Central memory CD8-positive, alpha-beta T cell (primary cell): ENCODE data around the gene INPP5B.
"Not testable (repeated sequence)": the region's sequence is repeated elsewhere in the genome, so short reads cannot be mapped to it uniquely, and the experiment has no call there.

Experiments used
- ATAC-seq: fragments of 150-1000 bp; cut with Tn5 transposase; replicated peaks from 2 replicates; pipeline ENCODE4 v1.10.0; 2022; ENCODE audit warnings: mild to moderate bottlenecking, moderate FRiP score, moderate number of reproducible peaks; ENCODE audit not compliant: poor library complexity, severe bottlenecking; ENCODE audit errors: extremely low read depth
- DNase-seq, 2 donors: peaks; one replicate each; pipeline ENCODE4 v3.0.0; 2021; ENCODE audit warnings: low spot score in 2 of 2
- H3K27ac Mint-ChIP-seq: one replicate; pipeline ENCODE4 v1.8.0; 2022; ENCODE audit warnings: low read depth, mild to moderate bottlenecking, moderate library complexity, mixed read lengths
- H3K27me3 Mint-ChIP-seq: one replicate; pipeline ENCODE4 v1.8.0; 2022; ENCODE audit warnings: mixed read lengths
- H3K36me3 Mint-ChIP-seq: one replicate; pipeline ENCODE4 v1.8.0; 2022; ENCODE audit warnings: mild to moderate bottlenecking, moderate library complexity, mixed read lengths; ENCODE audit not compliant: insufficient read depth
- H3K4me1 Mint-ChIP-seq: one replicate; pipeline ENCODE4 v1.8.0; 2022; ENCODE audit warnings: mixed read lengths
- H3K4me3 Mint-ChIP-seq: one replicate; pipeline ENCODE4 v1.8.0; 2022; ENCODE audit warnings: mild to moderate bottlenecking, moderate library complexity, mixed read lengths
- H3K9me3 Mint-ChIP-seq: one replicate; pipeline ENCODE4 v1.8.0; 2022; ENCODE audit warnings: mixed read lengths

Gene INPP5B

GRCh38 chr1:37922767-37923550, 23.9 kb downstream of the INPP5B start:
- Mint-ChIP-seq H3K4me3 (no peak overlapping the region), H3K9me3 (no peaks in the 10 kb centered on the region), H3K27ac (peak overlapping the region; percentile 6), H3K36me3 (peaks cover 5% of the 10 kb centered on the region), H3K27me3 (no peaks in the 10 kb centered on the region), H3K4me1 (peaks cover 46% of the 10 kb centered on the region)
- ATAC-seq (no peak), DNase-seq (no peak)

- H3K27me3 Mint-ChIP-seq, result no peaks in the 10 kb centered on the region
- peaks cover 3% of the 10 kb centered on the region for H3K36me3 Mint-ChIP-seq
- H3K9me3 Mint-ChIP-seq, result no peaks in the 10 kb centered on the region
- ATAC-seq (no peak), DNase-seq (no peak)
- no peak overlapping the region for H3K4me3 Mint-ChIP-seq
- H3K4me1 Mint-ChIP-seq, result peaks cover 28% of the 10 kb centered on the region
- no peak overlapping the region for H3K27ac Mint-ChIP-seq
These were observed 27.6 kb downstream of the INPP5B start for GRCh38 chr1:37919277-37919676.

GRCh38 chr1:37915476-37916093, 31.3 kb downstream of the INPP5B start:
- no peak overlapping the region for H3K4me3 Mint-ChIP-seq

GRCh38 chr1:37914719-37915475, 32.0 kb downstream of the INPP5B start:
- H3K27me3 Mint-ChIP-seq, result no peaks in the 10 kb centered on the region
- no peaks in the 10 kb centered on the region for H3K9me3 Mint-ChIP-seq
- no peak for ATAC-seq
- H3K36me3 Mint-ChIP-seq, result peaks cover 2% of the 10 kb centered on the region
- no peak for DNase-seq
- H3K4me1 Mint-ChIP-seq, result peaks cover 15% of the 10 kb centered on the region
- no peak overlapping the region for H3K27ac Mint-ChIP-seq
- no peak overlapping the region for H3K4me3 Mint-ChIP-seq

More at GRCh38 chr1:37915476-37916093, 31.3 kb downstream of the INPP5B start:
- Mint-ChIP-seq H3K27me3 (no peaks in the 10 kb centered on the region), H3K9me3 (no peaks in the 10 kb centered on the region), H3K4me1 (peaks cover 15% of the 10 kb centered on the region), H3K36me3 (peaks cover 2% of the 10 kb centered on the region), H3K27ac (no peak overlapping the region)
- no peak for ATAC-seq
- no peak for DNase-seq

- DNase-seq, ATAC-seq, H3K36me3 Mint-ChIP-seq, H3K27me3 Mint-ChIP-seq, H3K4me3 Mint-ChIP-seq, H3K27ac Mint-ChIP-seq, H3K9me3 Mint-ChIP-seq: not testable (repeated sequence)
- peaks cover 20% of the 10 kb centered on the region for H3K4me1 Mint-ChIP-seq
These were observed 35.4 kb downstream of the INPP5B start for GRCh38 chr1:37911478-37911877.

- H3K4me3 Mint-ChIP-seq, DNase-seq: not testable (repeated sequence)
These were observed 36.0 kb downstream of the INPP5B start for GRCh38 chr1:37910886-37911285.

GRCh38 chr1:37908531-37908930, 38.3 kb downstream of the INPP5B start:
- ATAC-seq, result not testable (repeated sequence)
- peaks cover 20% of the 10 kb centered on the region for H3K4me1 Mint-ChIP-seq

More at GRCh38 chr1:37910886-37911285, 36.0 kb downstream of the INPP5B start:
- peaks cover 20% of the 10 kb centered on the region for H3K4me1 Mint-ChIP-seq
- not testable (repeated sequence) for H3K36me3 Mint-ChIP-seq, H3K27me3 Mint-ChIP-seq, H3K27ac Mint-ChIP-seq, H3K9me3 Mint-ChIP-seq, ATAC-seq

GRCh38 chr1:37907416-37908125, 39.3 kb downstream of the INPP5B start:
- not testable (repeated sequence) for H3K9me3 Mint-ChIP-seq, ATAC-seq, H3K27ac Mint-ChIP-seq, DNase-seq, H3K27me3 Mint-ChIP-seq, H3K36me3 Mint-ChIP-seq, H3K4me3 Mint-ChIP-seq
- H3K4me1 Mint-ChIP-seq, result peaks cover 20% of the 10 kb centered on the region

More at GRCh38 chr1:37908531-37908930, 38.3 kb downstream of the INPP5B start:
- DNase-seq, H3K9me3 Mint-ChIP-seq, H3K27ac Mint-ChIP-seq, H3K27me3 Mint-ChIP-seq, H3K36me3 Mint-ChIP-seq, H3K4me3 Mint-ChIP-seq: not testable (repeated sequence)

- H3K36me3 Mint-ChIP-seq, H3K9me3 Mint-ChIP-seq, H3K27ac Mint-ChIP-seq, ATAC-seq, DNase-seq, H3K4me3 Mint-ChIP-seq, H3K27me3 Mint-ChIP-seq: not testable (repeated sequence)
- H3K4me1 Mint-ChIP-seq, result peaks cover 29% of the 10 kb centered on the region
These were observed 40.3 kb downstream of the INPP5B start for GRCh38 chr1:37906591-37906990.

- Mint-ChIP-seq H3K27ac (no peak overlapping the region), H3K4me3 (no peak overlapping the region), H3K36me3 (peaks cover 8% of the 10 kb centered on the region), H3K4me1 (peaks cover 35% of the 10 kb centered on the region), H3K9me3 (peaks cover 5% of the 10 kb centered on the region), H3K27me3 (no peaks in the 10 kb centered on the region)
- ATAC-seq, result no peak
- DNase-seq, result no peak
These were observed 41.1 kb downstream of the INPP5B start for GRCh38 chr1:37905727-37906126.

GRCh38 chr1:37903921-37904320, 42.9 kb downstream of the INPP5B start:
- H3K4me1 Mint-ChIP-seq, result peaks cover 27% of the 10 kb centered on the region
- not testable (repeated sequence) for H3K27ac Mint-ChIP-seq, DNase-seq, ATAC-seq, H3K27me3 Mint-ChIP-seq, H3K36me3 Mint-ChIP-seq, H3K4me3 Mint-ChIP-seq, H3K9me3 Mint-ChIP-seq

- Mint-ChIP-seq H3K9me3 (no peaks in the 10 kb centered on the region), H3K4me1 (peaks cover 18% of the 10 kb centered on the region), H3K27ac (no peak overlapping the region), H3K4me3 (no peak overlapping the region), H3K36me3 (peaks cover 8% of the 10 kb centered on the region), H3K27me3 (no peaks in the 10 kb centered on the region)
- DNase-seq (no peak), ATAC-seq (no peak)
These were observed 43.9 kb downstream of the INPP5B start for GRCh38 chr1:37902983-37903382.
